Measurements from ENCODE around the gene DAB1.

Gene DAB1

GRCh38 chr1:57007948-57008347 lies 415.9 kb downstream of the DAB1 start:
- no peak for DNase-seq

- DNase-seq: no peak
Measured at GRCh38 chr1:57007472-57007871, 416.4 kb downstream of the DAB1 start.

DNA sequence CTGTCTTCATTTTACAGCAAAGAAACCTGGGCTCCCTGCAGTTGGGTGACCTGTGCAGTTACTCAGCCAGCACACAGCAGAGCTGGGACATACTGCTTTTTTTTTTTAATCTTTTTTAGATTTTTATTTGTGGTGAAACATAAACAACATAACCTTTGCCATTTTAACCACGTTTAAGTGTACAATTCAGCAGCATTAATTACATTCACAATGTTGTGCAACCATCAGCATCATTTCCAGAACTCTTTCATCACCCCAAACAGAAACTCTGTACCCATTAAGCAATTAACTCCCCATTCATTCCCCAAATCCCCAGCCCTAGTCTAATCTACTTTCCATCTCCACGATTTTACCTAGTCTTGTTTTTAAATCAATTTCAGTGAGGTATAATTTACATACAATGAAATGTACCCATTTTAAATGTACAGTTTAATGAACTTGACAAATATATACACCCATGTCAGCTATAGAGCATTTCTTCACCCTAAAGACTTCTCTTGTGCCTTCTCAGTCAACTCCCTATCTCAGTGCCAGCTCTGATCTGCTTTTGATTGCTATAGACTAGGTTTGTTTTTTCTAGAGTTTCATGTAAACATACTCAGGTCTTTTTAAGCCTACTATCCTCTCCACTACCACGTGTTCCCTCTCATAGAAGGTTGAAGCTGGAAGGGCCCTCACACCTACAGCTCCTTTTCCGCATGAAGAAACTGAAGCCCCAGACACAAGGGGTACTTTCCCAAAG lies 420.3 kb downstream of the DAB1 start:
- no peak for DNase-seq

DNA sequence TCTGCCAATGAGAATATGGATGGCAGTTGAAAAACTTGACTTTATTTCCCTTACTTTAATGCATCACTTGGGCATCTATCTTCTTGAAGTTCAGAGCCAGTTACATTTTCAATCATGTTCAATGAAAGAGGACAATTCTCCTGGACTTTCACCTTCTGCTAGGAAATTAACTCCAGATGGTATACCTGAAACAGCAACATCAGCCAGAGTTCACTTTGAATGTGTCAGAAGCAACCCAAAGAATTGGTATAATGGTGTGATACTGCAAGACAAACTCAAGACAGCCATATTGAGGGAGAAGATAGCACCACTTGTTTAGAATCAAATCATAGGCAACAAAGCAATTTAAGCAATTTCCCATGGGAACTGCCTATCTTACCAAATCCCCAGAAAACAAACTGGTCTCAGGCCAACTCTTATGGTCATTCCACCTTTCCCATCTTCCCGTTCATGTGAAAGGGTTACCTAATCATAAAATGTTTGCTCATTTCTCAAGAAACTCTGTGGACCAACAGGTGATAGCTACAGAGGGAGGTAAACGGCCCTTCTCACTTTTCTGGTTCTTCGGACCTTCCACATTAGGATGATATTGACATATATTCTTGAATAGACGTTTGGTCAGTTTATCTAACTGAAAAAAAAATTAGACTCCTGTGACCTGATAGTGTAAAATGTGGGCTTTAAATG lies 428.3 kb downstream of the DAB1 start:
- no peak for DNase-seq

DNA sequence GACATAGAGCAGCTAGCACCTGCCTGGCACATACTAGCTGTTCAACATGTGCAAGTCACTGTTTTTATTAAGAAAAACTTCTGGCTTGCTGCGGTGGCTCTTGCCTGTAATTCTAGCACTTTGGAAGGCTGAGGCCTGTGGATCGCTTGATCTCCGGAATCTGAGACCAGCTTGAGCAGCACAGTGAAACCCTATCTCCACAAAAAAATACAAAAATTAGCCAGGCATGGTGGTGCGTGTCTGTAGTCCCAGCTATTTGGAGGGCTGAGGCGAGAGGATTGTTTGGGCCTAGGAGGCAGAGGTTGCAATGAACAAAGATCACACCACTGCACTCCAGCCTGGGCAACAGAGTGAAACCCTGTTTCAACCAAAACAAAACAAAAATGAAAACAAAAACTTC lies 430.4 kb downstream of the DAB1 start:
- DNase-seq: no peak

- DNase-seq: no peak
Measured at GRCh38 chr1:56992318-56993125, 431.3 kb downstream of the DAB1 start.

GRCh38 chr1:56991576-56991975 lies 432.3 kb downstream of the DAB1 start:
- DNase-seq: no peak

DNA sequence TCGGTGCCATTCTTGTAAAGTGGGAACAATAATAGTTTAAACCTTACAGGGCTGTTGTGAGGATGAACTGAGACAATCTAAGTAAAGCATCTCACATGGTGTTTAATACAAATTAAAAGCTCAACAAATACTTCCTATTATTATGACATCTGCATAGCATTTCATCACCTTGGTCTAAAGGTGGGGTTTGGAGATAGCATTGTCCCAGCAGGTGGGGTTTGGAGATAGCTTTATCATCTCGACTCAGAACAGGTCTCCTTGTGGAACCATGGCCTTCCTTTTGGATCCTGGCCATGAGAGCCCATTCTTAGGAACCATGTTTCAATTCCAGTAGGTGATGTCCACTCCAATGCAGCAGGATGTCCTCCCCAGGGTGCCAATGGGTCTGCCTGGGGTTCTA lies 437.5 kb downstream of the DAB1 start:
- no peak for DNase-seq

DNA sequence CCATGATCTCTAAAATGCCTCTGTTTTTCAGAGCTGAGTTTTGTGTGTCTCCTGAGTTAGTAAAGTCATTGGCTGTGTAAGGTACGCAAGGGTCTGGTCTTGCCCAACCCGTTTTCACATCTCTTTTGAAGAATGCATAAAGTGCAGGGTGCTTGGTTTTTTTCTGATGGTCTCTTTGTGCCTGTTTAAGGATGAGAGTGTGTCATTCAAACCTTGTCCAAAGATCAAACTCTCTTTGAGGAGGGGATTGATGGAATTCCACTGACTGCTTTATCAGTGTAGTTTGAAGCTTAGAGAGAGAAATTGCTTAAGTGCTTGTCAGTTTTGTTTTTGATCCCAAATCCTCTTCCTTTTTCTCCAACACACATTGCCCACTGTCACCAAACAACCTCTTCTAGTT lies 438.0 kb downstream of the DAB1 start:
- no peak for DNase-seq

GRCh38 chr1:56983484-56983883 lies 440.4 kb downstream of the DAB1 start:
- DNase-seq: no peak

- DNase-seq: no peak
Measured at GRCh38 chr1:56979986-56980755, 443.7 kb downstream of the DAB1 start.

DNA sequence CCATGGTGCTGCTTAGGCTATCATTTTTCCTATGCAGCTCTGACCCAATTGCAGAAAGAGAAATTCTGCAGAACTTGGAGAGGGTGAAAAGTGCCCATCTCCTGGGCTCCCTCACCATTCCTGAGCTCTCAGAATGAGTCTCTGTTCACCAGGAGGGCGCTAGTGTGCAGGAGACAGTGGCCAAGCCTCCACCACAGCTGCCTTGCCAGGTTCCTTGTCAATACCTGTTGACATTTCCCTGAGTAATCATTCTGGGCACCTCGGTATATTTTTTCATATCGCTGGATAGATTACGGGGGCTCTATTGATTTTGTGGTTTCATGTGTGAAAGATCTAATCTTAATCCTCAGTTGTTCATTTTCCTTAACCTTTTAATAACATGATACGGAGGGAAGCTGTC lies 445.0 kb downstream of the DAB1 start:
- DNase-seq: no peak

DNA sequence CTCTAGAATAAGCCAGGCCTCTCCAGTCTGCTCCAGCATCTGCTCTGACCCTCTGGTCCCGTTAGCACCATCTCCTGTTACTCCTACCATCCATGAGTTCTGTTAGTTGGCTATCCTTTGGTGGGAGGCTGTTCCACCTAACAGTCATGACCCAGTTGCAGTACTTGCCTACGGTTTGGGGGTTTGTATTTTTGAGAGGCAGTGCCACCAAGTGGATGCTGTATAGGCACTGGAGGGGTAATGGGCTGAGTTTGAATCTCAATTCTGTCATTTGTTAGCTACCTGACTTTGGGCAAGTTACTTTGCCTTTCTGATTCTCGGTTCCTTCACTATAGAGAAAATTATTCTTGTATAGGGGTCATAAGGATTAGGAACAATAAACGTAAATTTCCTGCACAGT lies 445.9 kb downstream of the DAB1 start:
- no peak for DNase-seq

DNA sequence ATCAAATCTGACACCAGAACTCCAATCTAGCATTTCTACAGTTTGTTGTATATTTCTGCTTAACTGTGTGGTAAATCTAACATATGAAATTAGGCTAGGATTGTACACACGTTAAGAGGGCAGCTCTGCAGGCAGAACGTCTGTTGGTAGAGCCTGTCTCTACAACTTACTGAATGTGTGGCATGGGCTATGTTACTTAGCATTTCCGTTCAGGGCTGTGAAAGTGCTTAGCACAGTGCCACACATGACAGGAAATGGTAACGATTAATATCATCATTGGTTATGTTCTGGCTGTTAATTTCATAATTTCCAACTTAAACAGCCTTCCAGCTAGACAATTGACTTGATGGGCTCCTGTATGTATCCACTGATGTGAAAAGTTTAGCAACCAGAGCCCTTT lies 448.4 kb downstream of the DAB1 start:
- no peak for DNase-seq

GRCh38 chr1:56973923-56974742 lies 449.7 kb downstream of the DAB1 start:
- DNase-seq: no peak

- no peak for DNase-seq
Measured at GRCh38 chr1:56972976-56973375, 450.9 kb downstream of the DAB1 start.

DNA sequence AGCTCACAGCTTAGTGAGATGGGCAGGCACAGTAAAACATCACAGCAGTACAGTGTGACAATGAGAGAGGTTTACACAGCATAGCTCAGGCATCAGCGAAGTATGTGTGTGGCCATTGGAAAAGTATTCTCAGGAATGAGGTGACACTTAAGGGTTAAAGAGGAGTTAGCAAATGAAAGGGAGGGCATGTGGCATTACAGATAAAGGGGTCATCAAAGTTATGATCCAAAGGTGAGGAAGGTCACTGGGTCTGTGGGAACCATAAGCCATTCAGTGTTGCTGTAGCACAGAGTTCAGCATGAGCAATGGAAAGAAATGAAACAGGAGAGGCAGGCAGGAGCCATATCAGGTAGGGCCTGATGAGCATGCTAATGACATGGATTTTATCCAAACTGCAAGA lies 453.6 kb downstream of the DAB1 start:
- no peak for DNase-seq

DNA sequence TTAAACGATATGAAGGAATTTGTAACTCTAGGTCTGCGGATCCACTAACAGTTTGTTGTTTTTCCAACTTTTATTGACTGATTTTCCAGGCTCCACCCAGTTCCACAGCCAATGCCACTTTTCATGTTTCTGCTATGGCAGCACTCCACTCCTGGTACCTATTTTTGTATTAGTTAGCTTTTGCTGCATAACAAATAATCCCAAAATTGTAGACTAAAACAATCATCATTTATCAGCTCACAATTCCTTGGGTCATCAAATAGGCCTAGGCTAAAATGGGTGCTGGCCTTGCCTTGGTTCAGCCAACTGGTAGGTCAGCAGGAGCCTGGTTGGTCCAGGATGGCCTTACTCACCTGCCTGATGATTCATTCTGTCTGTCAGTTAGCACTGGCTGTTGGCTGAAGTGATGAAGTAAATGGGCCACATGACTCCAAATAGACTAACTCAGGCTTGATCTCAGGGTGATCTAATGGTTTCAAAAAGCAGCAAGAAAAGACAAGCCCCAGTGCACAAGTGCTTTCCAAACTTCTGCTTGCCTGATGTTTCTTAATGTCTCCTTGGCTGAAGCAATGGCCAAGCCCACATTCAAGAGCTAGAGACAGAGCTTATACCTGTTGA lies 454.9 kb downstream of the DAB1 start:
- no peak for DNase-seq

GRCh38 chr1:56967900-56968832 lies 455.7 kb downstream of the DAB1 start:
- peak; percentile 22 to 24 for DNase-seq

DNA sequence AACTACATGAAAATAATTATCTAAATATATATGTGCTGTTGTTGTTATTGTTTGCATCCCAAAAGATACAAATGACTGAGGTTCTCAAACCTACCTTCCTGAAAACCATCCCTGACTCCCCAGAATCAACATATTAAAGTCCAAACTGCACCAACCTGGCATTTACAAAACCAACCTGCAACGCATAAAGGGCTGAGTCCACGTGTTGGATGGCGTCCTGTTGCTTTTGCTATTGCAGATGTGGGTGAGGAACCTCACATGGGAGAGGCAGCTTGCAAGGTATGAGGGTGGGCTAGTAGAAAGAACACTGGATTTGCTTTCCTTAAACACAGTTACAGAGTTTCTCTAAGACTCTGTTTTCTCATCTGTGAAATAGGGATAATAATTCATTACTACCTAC lies 456.5 kb downstream of the DAB1 start:
- no peak for DNase-seq

- no peak for DNase-seq
Measured at GRCh38 chr1:56966698-56966999, 457.2 kb downstream of the DAB1 start.

All from activated T-cell treated with anti-CD3 and anti-CD28 coated beads, Interleukin-2, amount 50 U/mL, for 48 hours (primary cell).